ENCODE results near the gene SPEF1. TPM values are rescaled to one million over a fixed set of nuclear protein-coding genes. Genes with fewer than 3 reads are reported as not detected.
A peak's percentile ranks its signal among the peaks of the same experiment; 100 is the strongest.

The SPEF1 gene
- total and polyA plus RNA-seq, 12 donors, result 0.07 to 0.47 (median 0.23) TPM; not detected in 4

GRCh38 chr20:3730803-3731672 is 50.2 kb downstream of the SPEF1 start:
- peak overlapping the region in 8 of 10 donors; percentile 55 to 96 (median 81) for H3K27ac ChIP-seq

GRCh38 chr20:3729811-3730540 is 51.3 kb downstream of the SPEF1 start:
- DNase-seq, result peak in 1 of 2 donors; percentile 31
- intact Hi-C loops (cut with DNase I), result no loop called here
- no peaks in the 10 kb centered on the region for H3K9me3 ChIP-seq
- TF ChIP-seq CTCF (IDR thresholded peaks at IDR 0.05), result no peak
- H3K27me3 ChIP-seq, result peaks cover 0 to 61% (median 10%) of the 10 kb centered on the region in 7 donors
- H3K4me1 ChIP-seq, result peaks cover 12 to 73% (median 47%) of the 10 kb centered on the region in 9 donors
- no peak overlapping the region for H3K4me3 ChIP-seq
- WGBS, 2 donors, result 59 to 70% methylated on average over 8 of the region's 8 CpGs
- no peaks in the 10 kb centered on the region for H3K36me3 ChIP-seq
- peak overlapping the region; percentile 33 to 96 (median 71) for H3K27ac ChIP-seq
- ATAC-seq, result peak; percentile 16 to 68 (median 50)

More at GRCh38 chr20:3730803-3731672, 50.2 kb downstream of the SPEF1 start:
- Histone ChIP-seq H3K9me3 (no peaks in the 10 kb centered on the region), H3K27me3 (peaks cover 0 to 51% (median 10%) of the 10 kb centered on the region in 7 donors), H3K4me3 (no peak overlapping the region), H3K36me3 (peaks cover 0 to 5% (median 0%) of the 10 kb centered on the region in 9 donors), H3K4me1 (peaks cover 12 to 81% (median 56%) of the 10 kb centered on the region in 9 donors)
- WGBS, 2 donors, result 86 to 87% methylated on average over 12 of the region's 12 CpGs
- no peak for TF ChIP-seq CTCF (IDR thresholded peaks at IDR 0.05)
- intact Hi-C loops (cut with DNase I), result no loop called here
- ATAC-seq, result no peak
- DNase-seq, result no peak

GRCh38 chr20:3729378-3729777 is 51.9 kb downstream of the SPEF1 start:
- H3K27me3 ChIP-seq, result peaks cover 0 to 64% (median 10%) of the 10 kb centered on the region in 7 donors
- intact Hi-C loops (cut with DNase I), result no loop called here
- H3K4me3 ChIP-seq, result no peak overlapping the region
- no peaks in the 10 kb centered on the region for H3K36me3 ChIP-seq
- ATAC-seq (no peak), DNase-seq (no peak)
- H3K27ac ChIP-seq, result peak overlapping the region in 8 of 10 donors; percentile 56 to 96 (median 81)
- peaks cover 12 to 67% (median 47%) of the 10 kb centered on the region in 9 donors for H3K4me1 ChIP-seq
- WGBS, 2 donors, result 90 to 92% methylated on average over 6 of the region's 6 CpGs
- no peak for TF ChIP-seq CTCF (IDR thresholded peaks at IDR 0.05)
- no peaks in the 10 kb centered on the region for H3K9me3 ChIP-seq

- Histone ChIP-seq H3K4me1 (peaks cover 12 to 62% (median 47%) of the 10 kb centered on the region in 9 donors), H3K27me3 (peaks cover 0 to 64% (median 10%) of the 10 kb centered on the region in 7 donors), H3K36me3 (no peaks in the 10 kb centered on the region), H3K4me3 (no peak overlapping the region), H3K9me3 (no peaks in the 10 kb centered on the region), H3K27ac (peak overlapping the region; percentile 36 to 96 (median 67))
- peak in 4 of 8 donors; percentile 12 to 45 (median 26) for ATAC-seq
- TF ChIP-seq CTCF (IDR thresholded peaks at IDR 0.05), result no peak
- no peak for DNase-seq
- intact Hi-C loops (cut with DNase I), result no loop called here
- 69 to 73% methylated on average over 3 of the region's 3 CpGs for WGBS, 2 donors
Measured at GRCh38 chr20:3728876-3729275, 52.4 kb downstream of the SPEF1 start.

Data from heart right ventricle (tissue), 16 donors.